DMS79 treated with DMSO at 0.1 percent for 48 hours (cell line): ENCODE results near the gene PRG3.
A peak's percentile ranks its signal among the peaks of the same experiment; 100 is the strongest.
"Not testable (repeated sequence)": the region's sequence is repeated elsewhere in the genome, so short reads cannot be mapped to it uniquely, and the experiment has no call there.

Source experiments
- DNase-seq: peaks from one replicate; lab custom pipeline; 2025; lab: John Stamatoyannopoulos, UW

The PRG3 gene

GRCh38 chr11:57336856-57337255, 44.1 kb downstream of the PRG3 start:
- not testable (repeated sequence) for DNase-seq

- no peak for DNase-seq
Observed at GRCh38 chr11:57336111-57336666, 44.8 kb downstream of the PRG3 start.

GRCh38 chr11:57335343-57336110, 45.4 kb downstream of the PRG3 start, which contains the start of gene SSRP1:
Gene SSRP1 (minus strand): TSS chr11:57335892. CDS start chr11:57335121, 771 bp downstream.
- DNase-seq = peak; percentile 87

- no peak for DNase-seq
Observed at GRCh38 chr11:57335023-57335342, 46.0 kb downstream of the PRG3 start.

GRCh38 chr11:57332694-57333440, 48.1 kb downstream of the PRG3 start:
- no peak for DNase-seq

- DNase-seq = no peak
Observed at GRCh38 chr11:57331720-57332119, 49.2 kb downstream of the PRG3 start.

GRCh38 chr11:57330029-57330428, 50.9 kb downstream of the PRG3 start:
- no peak for DNase-seq

GRCh38 chr11:57327721-57328120, 53.2 kb downstream of the PRG3 start:
- no peak for DNase-seq
